PC-3 (cell line): Measurements from ENCODE around the gene MYCL. TPM values are rescaled to one million over a fixed set of nuclear protein-coding genes. Genes with fewer than 3 reads are reported as not detected.
A peak's percentile ranks its signal among the peaks of the same experiment; 100 is the strongest.

Experiments used
- ATAC-seq: fragments of 200-7000 bp; cut with Tn5 transposase; 2 replicates; pipeline ENCODE4 v1.9.1; 2020; ENCODE audit warnings: mild to moderate bottlenecking, moderate library complexity
- BruUV-seq: library from RNA; stranded (reverse); fragments of 400-500 nt; replicated peaks from 2 replicates; lab custom pipeline; 2021; lab: Mats Ljungman, UMichigan
- CTCF ChIA-PET: fragments of 300-600 bp; sonication (Branson Sonifier 250); formaldehyde crosslinking; loops from one replicate; lab custom pipeline; 2022; ENCODE audit warnings: antibody characterized with exemption; lab: Charles Lee
- POLR2A ChIA-PET: fragments of 300-600 bp; sonication (Branson Sonifier 250); formaldehyde crosslinking; loops from one replicate; lab custom pipeline; 2022; ENCODE audit warnings: antibody characterized with exemption; ENCODE audit not compliant: unreplicated experiment; lab: Charles Lee
- DNase-seq: peaks from one replicate; pipeline ENCODE4 v3.0.0-alpha.2; 2015
- H2AFZ ChIP-seq: fragments of 300-600 bp; sonication (generic); 2 replicates; pipeline ENCODE4 v1.6.0; 2016; ENCODE audit warnings: antibody characterized with exemption, low read length
- H3F3A ChIP-seq: fragments of 300-600 bp; sonication (generic); one replicate; pipeline ENCODE4 v1.6.0; 2017; ENCODE audit warnings: antibody characterized with exemption, low read length, control low read depth, mild to moderate bottlenecking; ENCODE audit not compliant: unreplicated experiment
- H3K27ac ChIP-seq: fragments of 300-600 bp; sonication (generic); 2 replicates; pipeline ENCODE4 v1.5.1; 2016; ENCODE audit warnings: mild to moderate bottlenecking, low read length
- H3K27me3 ChIP-seq: fragments of 300-600 bp; sonication (generic); 2 replicates; pipeline ENCODE4 v1.6.1; 2016; ENCODE audit warnings: low read length, mixed read lengths
- H3K36me3 ChIP-seq: fragments of 300-600 bp; sonication (generic); 2 replicates; pipeline ENCODE4 v1.6.1; 2016; ENCODE audit warnings: low read depth, mixed run types, low read length, mixed read lengths
- H3K4me1 ChIP-seq: fragments of 300-600 bp; sonication (generic); 2 replicates; pipeline ENCODE4 v1.5.1; 2016; ENCODE audit warnings: low read length; ENCODE audit not compliant: insufficient read depth
- H3K4me2 ChIP-seq: fragments of 300-600 bp; sonication (generic); 2 replicates; pipeline ENCODE4 v1.6.0; 2016; ENCODE audit warnings: low read length
- H3K4me3 ChIP-seq: fragments of 300-600 bp; sonication (generic); 2 replicates; pipeline ENCODE4 v1.5.1; 2016; ENCODE audit warnings: mild to moderate bottlenecking, low read length, mixed read lengths
- H3K79me2 ChIP-seq: fragments of 300-600 bp; sonication (generic); 2 replicates; pipeline ENCODE4 v1.6.1; 2017; ENCODE audit warnings: low read length, mixed read lengths
- H3K9ac ChIP-seq: fragments of 300-600 bp; sonication (generic); 2 replicates; pipeline ENCODE4 v1.6.0; 2016; ENCODE audit warnings: mild to moderate bottlenecking, low read length
- H3K9me2 ChIP-seq: fragments of 300-600 bp; sonication (generic); replicated peaks from 2 replicates; pipeline ENCODE4 v1.6.1; 2016; ENCODE audit warnings: mixed run types, low read length, mixed read lengths
- H3K9me3 ChIP-seq: fragments of 300-600 bp; sonication (generic); 2 replicates; pipeline ENCODE4 v1.6.1; 2016; ENCODE audit warnings: low read length, mixed read lengths
- H4K20me1 ChIP-seq: fragments of 300-600 bp; sonication (generic); 2 replicates; pipeline ENCODE4 v1.6.1; 2016; ENCODE audit warnings: low read length, mixed read lengths
- CTCF ChIP-seq: fragments of 300-600 bp; sonication (generic); conservative IDR thresholded peaks from 2 replicates; pipeline ENCODE4 v1.5.1; 2017; ENCODE audit warnings: antibody characterized with exemption, low read depth, mild to moderate bottlenecking, low read length
- EZH2 ChIP-seq: fragments of 300-600 bp; sonication (generic); IDR thresholded peaks from one replicate; pipeline ENCODE4 v1.6.1; 2017; ENCODE audit warnings: antibody characterized with exemption, mild to moderate bottlenecking, low read length; ENCODE audit not compliant: unreplicated experiment
- EZH2phosphoT487 ChIP-seq: fragments of 300-600 bp; sonication (generic); IDR thresholded peaks from 2 replicates; pipeline ENCODE4 v1.6.1; 2018; ENCODE audit warnings: mild to moderate bottlenecking, antibody characterized with exemption, low read length, borderline replicate concordance
- intact Hi-C: fragments of 100-400 bp; cut with micrococcal nuclease; formaldehyde crosslinking; loops from 2 replicates; pipeline ENCODE4 v1.9.0; 2023
- total RNA-seq: library from RNA; depleted of rRNA; stranded (reverse); fragments of >200 nt; gene quantifications from 2 replicates; pipeline ENCODE4 v1.2.3, GENCODE V29; 2014

Gene MYCL
- total RNA-seq, 1 experiment from 2014 or later: 4.0 TPM

GRCh38 chr1:39859859-39860812 lies 41.6 kb downstream of the MYCL start:
- no TSS peak for BruUV-seq
- Histone ChIP-seq H3K79me2 (peaks cover 91% of the 10 kb centered on the region), H2AFZ (no peak overlapping the region), H3K4me1 (peaks cover 15% of the 10 kb centered on the region), H3K27ac (peak overlapping the region; percentile 30), H3K4me3 (no peak overlapping the region), H3F3A (no peaks in the 10 kb centered on the region), H4K20me1 (peaks cover 23% of the 10 kb centered on the region; the same call in 1 of the 2 replicates), H3K36me3 (peaks cover 10% of the 10 kb centered on the region; the same call in 1 of the 2 replicates), H3K9me2 (no peaks in the 10 kb centered on the region), H3K9me3 (no peaks in the 10 kb centered on the region), H3K4me2 (peak overlapping the region; percentile 17; the same call in 1 of the 2 replicates), H3K9ac (no peak overlapping the region), H3K27me3 (no peaks in the 10 kb centered on the region)
- peak; percentile 97 for ATAC-seq
- peak; percentile 25 for DNase-seq
- ChIA-PET POLR2A (interaction anchor here (0.6 kb wide), 2 partner anchors 8 to 60 kb away, joined by 5 to 6 read pairs; no protein-coding TSS in a partner anchor), CTCF (interaction anchor here (0.9 kb wide), 1 partner anchor 43 kb away, joined by 3 read pairs; no protein-coding TSS in a partner anchor)
- TF ChIP-seq CTCF: no peak
- no peak for TF ChIP-seq EZH2
- TF ChIP-seq EZH2phosphoT487: no peak
- intact Hi-C loops: no loop called here

GRCh38 chr1:39858315-39858714 lies 43.4 kb downstream of the MYCL start:
- Histone ChIP-seq H3K9me3 (no peaks in the 10 kb centered on the region), H3K9ac (no peak overlapping the region), H3K4me1 (peaks cover 19% of the 10 kb centered on the region), H4K20me1 (peaks cover 18% of the 10 kb centered on the region; the same call in 1 of the 2 replicates), H3K36me3 (peaks cover 20% of the 10 kb centered on the region; the same call in 1 of the 2 replicates), H3K79me2 (peaks cover 89% of the 10 kb centered on the region), H3F3A (no peaks in the 10 kb centered on the region), H3K9me2 (no peaks in the 10 kb centered on the region), H3K4me3 (no peak overlapping the region), H2AFZ (no peak overlapping the region), H3K4me2 (no peak overlapping the region), H3K27ac (no peak overlapping the region), H3K27me3 (no peaks in the 10 kb centered on the region)
- POLR2A ChIA-PET: no interaction called here
- ATAC-seq: no peak
- CTCF ChIA-PET: no interaction called here
- DNase-seq: no peak
- intact Hi-C loops: no loop called here
- BruUV-seq: no TSS peak
- TF ChIP-seq CTCF: no peak
- TF ChIP-seq EZH2: no peak
- no peak for TF ChIP-seq EZH2phosphoT487
